ENCODE results near the gene NKD1.

DNA sequence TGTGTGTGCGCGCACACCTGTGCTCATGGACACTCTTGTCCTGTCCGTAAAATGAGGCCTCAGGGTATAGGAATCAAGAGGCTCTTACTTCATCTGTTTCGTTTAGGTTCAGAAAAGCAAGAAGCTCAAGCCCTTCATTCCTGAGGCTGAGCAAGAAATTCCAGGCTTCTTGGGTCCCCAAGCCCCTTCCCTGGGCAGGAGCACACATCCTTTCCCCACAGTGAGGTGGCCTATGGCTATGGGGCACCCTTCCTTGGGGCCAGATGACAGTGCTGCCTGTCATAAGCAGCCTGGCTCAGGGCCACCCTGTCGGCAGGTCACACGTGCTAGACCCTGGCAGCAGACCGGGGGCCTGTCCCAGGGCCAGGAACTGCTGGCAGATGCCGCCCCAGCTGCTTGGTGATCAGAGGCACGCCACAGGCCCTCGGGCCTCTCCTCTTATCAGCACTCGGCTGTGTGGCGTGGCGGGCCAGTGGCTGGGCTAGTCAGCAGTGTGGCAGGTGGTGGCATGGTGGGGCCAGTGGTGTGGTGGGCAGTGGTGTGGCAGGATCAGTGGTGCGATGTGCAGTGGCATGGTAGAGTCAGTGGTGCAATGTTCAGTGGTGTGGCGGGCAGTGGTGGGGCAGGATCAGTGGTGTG lies 50.2 kb downstream of the NKD1 start:
- no peak for TF ChIP-seq POLR2A (IDR thresholded peaks at IDR 0.05)
- TF ChIP-seq, protein P1, sequence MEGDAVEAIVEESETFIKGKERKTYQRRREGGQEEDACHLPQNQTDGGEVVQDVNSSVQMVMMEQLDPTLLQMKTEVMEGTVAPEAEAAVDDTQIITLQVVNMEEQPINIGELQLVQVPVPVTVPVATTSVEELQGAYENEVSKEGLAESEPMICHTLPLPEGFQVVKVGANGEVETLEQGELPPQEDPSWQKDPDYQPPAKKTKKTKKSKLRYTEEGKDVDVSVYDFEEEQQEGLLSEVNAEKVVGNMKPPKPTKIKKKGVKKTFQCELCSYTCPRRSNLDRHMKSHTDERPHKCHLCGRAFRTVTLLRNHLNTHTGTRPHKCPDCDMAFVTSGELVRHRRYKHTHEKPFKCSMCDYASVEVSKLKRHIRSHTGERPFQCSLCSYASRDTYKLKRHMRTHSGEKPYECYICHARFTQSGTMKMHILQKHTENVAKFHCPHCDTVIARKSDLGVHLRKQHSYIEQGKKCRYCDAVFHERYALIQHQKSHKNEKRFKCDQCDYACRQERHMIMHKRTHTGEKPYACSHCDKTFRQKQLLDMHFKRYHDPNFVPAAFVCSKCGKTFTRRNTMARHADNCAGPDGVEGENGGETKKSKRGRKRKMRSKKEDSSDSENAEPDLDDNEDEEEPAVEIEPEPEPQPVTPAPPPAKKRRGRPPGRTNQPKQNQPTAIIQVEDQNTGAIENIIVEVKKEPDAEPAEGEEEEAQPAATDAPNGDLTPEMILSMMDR (IDR thresholded peaks at IDR 0.05): no peak
- no peak for TF ChIP-seq POLR2AphosphoS5 (IDR thresholded peaks at IDR 0.05; ENCODE audit: insufficient read depth in 1 of 2, low read depth in 1 of 2)

All from vagina (tissue), 2 donors.